SK-N-SH (cell line): ENCODE measurements around the gene SLC25A17. TPM values are rescaled to one million over a fixed set of nuclear protein-coding genes. Genes with fewer than 3 reads are reported as not detected.

ENCODE experiments used
- CTCF ChIA-PET: fragments of 300-600, 350-600 bp; formaldehyde crosslinking; extraction: SDS; loops from one replicate; lab custom pipeline; 2021; lab: Yijun Ruan, JAX
- POLR2A ChIA-PET: fragments of 350-600 bp; sonication (Branson Sonifier 250); formaldehyde crosslinking; extraction: SDS; loops from one replicate; lab custom pipeline; 2020; ENCODE audit warnings: antibody characterized with exemption, inconsistent platforms; lab: Yijun Ruan, JAX
- DNase-seq: peaks from one replicate; pipeline ENCODE4 v3.0.0; 2012
- H2AFZ ChIP-seq: fragments of 200-600 bp; sonication (generic); 2 replicates; pipeline ENCODE4 v1.8.1; 2016; ENCODE audit warnings: antibody characterized with exemption, mild to moderate bottlenecking, low read depth
- H3F3A ChIP-seq: fragments of 200-600 bp; sonication (generic); replicated peaks from 2 replicates; pipeline ENCODE3; 2016; ENCODE audit warnings: antibody characterized with exemption, mild to moderate bottlenecking; ENCODE audit not compliant: insufficient read depth
- H3K27ac ChIP-seq, 2 experiments: fragments of 200-500 bp in 1 of 2; fragments of 200-600 bp in 1 of 2; sonication (Bioruptor generic) in 1 of 2; sonication (generic), shearing (Covaris generic) in 1 of 2; 2 replicates each; pipeline versions ENCODE4 v1.5.1 to v1.6.1; 2014 to 2016; ENCODE audit warnings: low read depth in 2 of 2, inconsistent platforms in 1 of 2, low read length in 1 of 2, mild to moderate bottlenecking in 1 of 2, mixed read lengths in 1 of 2
- H3K27me3 ChIP-seq: fragments of 200-600 bp; sonication (generic), shearing (Covaris generic); 2 replicates; pipeline ENCODE4 v1.6.1; 2016; ENCODE audit warnings: mixed run types; ENCODE audit not compliant: insufficient read depth
- H3K36me3 ChIP-seq, 2 experiments: fragments of 200-500 bp in 1 of 2; fragments of 200-600 bp in 1 of 2; sonication (Bioruptor generic) in 1 of 2; sonication (generic) in 1 of 2; replicated peaks in 1 of 2; 2 replicates each; pipeline versions ENCODE3 to v1.5.1; 2014 to 2016; ENCODE audit warnings: low read length in 1 of 2, mild to moderate bottlenecking in 1 of 2; ENCODE audit not compliant: insufficient read depth in 2 of 2, control insufficient read depth in 1 of 2
- H3K4me1 ChIP-seq, 2 experiments: fragments of 200-500 bp in 1 of 2; fragments of 200-600 bp in 1 of 2; sonication (Bioruptor generic) in 1 of 2; sonication (generic), shearing (Covaris generic) in 1 of 2; 2 replicates each; pipeline versions ENCODE4 v1.5.1 to v1.6.1; 2014 to 2016; ENCODE audit warnings: low read depth in 1 of 2, low read length in 1 of 2, mixed run types in 1 of 2; ENCODE audit not compliant: insufficient read depth in 2 of 2, control insufficient read depth in 1 of 2
- H3K4me2 ChIP-seq: fragments of 200-600 bp; sonication (generic), shearing (Covaris generic); 2 replicates; pipeline ENCODE4 v1.6.1; 2017; ENCODE audit warnings: mixed run types
- H3K4me3 ChIP-seq, 2 experiments: fragments of 200-500 bp in 1 of 2; fragments of 200-600 bp in 1 of 2; sonication (Bioruptor generic) in 1 of 2; sonication (generic), shearing (Covaris generic) in 1 of 2; 2 replicates each; pipeline versions ENCODE4 v1.5.1 to v1.8.1; 2014 to 2016; ENCODE audit warnings: low read depth in 2 of 2, inconsistent platforms in 1 of 2, low read length in 1 of 2, mild to moderate bottlenecking in 1 of 2, mixed read lengths in 1 of 2, moderate library complexity in 1 of 2
- H3K79me2 ChIP-seq: fragments of 200-600 bp; sonication (generic); 2 replicates; pipeline ENCODE4 v1.8.1; 2017; ENCODE audit warnings: mild to moderate bottlenecking; ENCODE audit not compliant: insufficient read depth
- H3K9ac ChIP-seq: fragments of 200-600 bp; sonication (generic); 2 replicates; pipeline ENCODE4 v1.6.1; 2017; ENCODE audit warnings: mixed run types
- H3K9me2 ChIP-seq: fragments of 200-600 bp; sonication (generic); 2 replicates; pipeline ENCODE4 v1.6.1; 2017; ENCODE audit warnings: mixed run types
- H3K9me3 ChIP-seq: fragments of 200-600 bp; sonication (generic); 2 replicates; pipeline ENCODE4 v1.6.1; 2017; ENCODE audit warnings: mixed run types, mild to moderate bottlenecking, moderate library complexity
- H4K20me1 ChIP-seq: fragments of 200-600 bp; sonication (generic); 2 replicates; pipeline ENCODE4 v1.6.1; 2017; ENCODE audit warnings: mild to moderate bottlenecking, mixed run types; ENCODE audit not compliant: insufficient read depth
- CHD2 ChIP-seq: fragments of 150-350 bp; IDR thresholded peaks from 2 replicates; pipeline ENCODE4 v1.6.1; 2018; ENCODE audit warnings: low read length; ENCODE audit not compliant: partially characterized antibody
- ELF1 ChIP-seq: IDR thresholded peaks from 2 replicates; pipeline ENCODE4 v1.4.0; 2012
- EZH2phosphoT487 ChIP-seq: fragments of 200-600 bp; sonication (generic); IDR thresholded peaks from 2 replicates; pipeline ENCODE4 v1.6.1; 2017; ENCODE audit warnings: low read depth, mixed run types, mild to moderate bottlenecking, antibody characterized with exemption, moderate library complexity, borderline replicate concordance
- FOSL2 ChIP-seq: IDR thresholded peaks from 2 replicates; pipeline ENCODE4 v1.4.0; 2012; ENCODE audit warnings: low read depth, mild to moderate bottlenecking, moderate library complexity, borderline replicate concordance
- FOXJ3 ChIP-seq: sonication (generic); formaldehyde crosslinking; IDR thresholded peaks from 2 replicates; pipeline ENCODE4 v1.5.1; 2020; ENCODE audit warnings: mild to moderate bottlenecking, missing genetic modification reagents
- FOXM1 ChIP-seq: IDR thresholded peaks from 2 replicates; pipeline ENCODE4 v1.4.0; 2012; ENCODE audit warnings: low read depth, mild to moderate bottlenecking
- GATA2 ChIP-seq: sonication (generic); formaldehyde crosslinking; IDR thresholded peaks from 2 replicates; pipeline ENCODE4 v1.5.0; 2020; ENCODE audit warnings: mild to moderate bottlenecking, missing genetic modification reagents
- MEF2A ChIP-seq: IDR thresholded peaks from 2 replicates; pipeline ENCODE4 v1.4.0; 2012; ENCODE audit warnings: low read depth, borderline replicate concordance
- PBX3 ChIP-seq: IDR thresholded peaks from 2 replicates; pipeline ENCODE4; 2012
- RXRA ChIP-seq: IDR thresholded peaks from 2 replicates; pipeline ENCODE4 v1.4.0; 2012; ENCODE audit warnings: low read depth, mild to moderate bottlenecking, borderline replicate concordance
- SIN3A ChIP-seq: IDR thresholded peaks from 2 replicates; pipeline ENCODE4 v1.6.1; 2012; ENCODE audit warnings: low read depth, mild to moderate bottlenecking, low read length, moderate library complexity, borderline replicate concordance
- TCF12 ChIP-seq: IDR thresholded peaks from 2 replicates; pipeline ENCODE4 v1.4.0; 2012
- USF2 ChIP-seq: fragments of 150-350 bp; IDR thresholded peaks from 2 replicates; pipeline ENCODE4 v1.6.1; 2017; ENCODE audit warnings: antibody characterized with exemption, low read length, low read depth, borderline replicate concordance
- YY1 ChIP-seq: IDR thresholded peaks from 2 replicates; pipeline ENCODE4 v1.4.0; 2012; ENCODE audit warnings: low read depth, mild to moderate bottlenecking
- WGBS: methylation state at CpG from one replicate; pipeline ENCODE4 v1.1.6; 2017; ENCODE audit warnings: low lambda C conversion rate; 5-methylcytosine and 5-hydroxymethylcytosine counted together
- polyA plus RNA-seq, 3 experiments: library from polyadenylated mRNA; depleted of rRNA; stranded (reverse); fragments of >200 nt; gene quantifications; 2 replicates each; pipeline ENCODE4 v1.2.3, GENCODE V29; 2012
- TF ChIP-seq, protein P1 (sequence below): IDR thresholded peaks from 2 replicates; pipeline ENCODE4 v1.4.0; 2012; ENCODE audit warnings: low read depth
- TF ChIP-seq, protein P2 (sequence below): IDR thresholded peaks from 2 replicates; pipeline ENCODE4 v1.4.0; 2012; ENCODE audit warnings: low read depth, borderline replicate concordance

Gene SLC25A17
- polyA plus RNA-seq, 1 of the 3 experiments (the other 2 are of a cell fraction), result 11.1 TPM

DNA sequence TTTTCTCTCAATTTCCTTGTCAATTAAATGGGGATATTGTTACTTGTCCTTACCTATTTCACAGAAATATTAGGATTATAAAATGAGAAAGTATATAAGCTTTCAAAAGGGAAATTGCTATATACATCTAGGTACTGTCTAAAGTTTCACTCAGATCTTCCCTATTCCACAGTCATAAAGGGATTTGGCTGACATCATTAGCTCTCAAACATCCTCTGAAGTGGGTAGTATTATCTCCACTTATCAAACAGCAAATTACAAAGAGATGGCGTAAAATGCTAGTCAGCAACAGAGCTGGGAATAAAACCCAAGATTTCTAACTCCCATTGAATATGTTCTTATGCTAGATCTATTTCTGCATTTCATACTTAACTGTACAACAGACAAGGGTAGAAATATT, 50.9 kb downstream of the SLC25A17 start:
- H3K9me3 ChIP-seq, result no peaks in the 10 kb centered on the region
- no peaks in the 10 kb centered on the region for H3K4me1 ChIP-seq
- no peak overlapping the region for H2AFZ ChIP-seq
- no peaks in the 10 kb centered on the region for H3K9me2 ChIP-seq
- no peaks in the 10 kb centered on the region for H3F3A ChIP-seq
- no peak overlapping the region for H3K9ac ChIP-seq
- DNase-seq, result no peak
- no peaks in the 10 kb centered on the region for H3K79me2 ChIP-seq
- H4K20me1 ChIP-seq, result no peaks in the 10 kb centered on the region
- 80% methylated on average over 1 of the region's 1 CpG for WGBS
- no peak overlapping the region for H3K4me3 ChIP-seq
- ChIA-PET CTCF (interaction anchor here (0.6 to 3.0 kb wide), 2 partner anchors 85 to 324 kb away, joined by 4 to 12 read pairs; partner anchors contain the start of gene EP300), POLR2A (no interaction called here)
- TF ChIP-seq FOSL2, result no peak
- no peak for TF ChIP-seq USF2
- TF ChIP-seq FOXM1, result no peak
- TF ChIP-seq RXRA, result no peak
- TF ChIP-seq GATA2 (CRISPR knock-in tag), result no peak
- TF ChIP-seq CHD2, result no peak
- TF ChIP-seq FOXJ3 (CRISPR knock-in tag), result no peak
- TF ChIP-seq ELF1, result no peak
- TF ChIP-seq YY1, result no peak
- TF ChIP-seq, protein P1, sequence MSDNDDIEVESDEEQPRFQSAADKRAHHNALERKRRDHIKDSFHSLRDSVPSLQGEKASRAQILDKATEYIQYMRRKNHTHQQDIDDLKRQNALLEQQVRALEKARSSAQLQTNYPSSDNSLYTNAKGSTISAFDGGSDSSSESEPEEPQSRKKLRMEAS, result no peak
- peaks cover 0 to 5% of the 10 kb centered on the region in 2 experiments for H3K36me3 ChIP-seq
- H3K27me3 ChIP-seq, result no peaks in the 10 kb centered on the region
- H3K27ac ChIP-seq, result no peak overlapping the region
- H3K4me2 ChIP-seq, result no peak overlapping the region

- ChIA-PET CTCF (interaction anchor here (3.0 kb wide), 1 partner anchor 84 kb away, joined by 12 read pairs; no protein-coding TSS in a partner anchor), POLR2A (no interaction called here)
- H3K79me2 ChIP-seq, result no peaks in the 10 kb centered on the region
- peaks cover 0 to 5% of the 10 kb centered on the region in 2 experiments for H3K36me3 ChIP-seq
- H3K4me2 ChIP-seq, result no peak overlapping the region
- no peaks in the 10 kb centered on the region for H3K27me3 ChIP-seq
- TF ChIP-seq TCF12, result no peak
- no peak for TF ChIP-seq EZH2phosphoT487
- TF ChIP-seq RXRA, result no peak
- TF ChIP-seq FOXJ3 (CRISPR knock-in tag), result no peak
- no peak for TF ChIP-seq PBX3
- TF ChIP-seq, protein P2, sequence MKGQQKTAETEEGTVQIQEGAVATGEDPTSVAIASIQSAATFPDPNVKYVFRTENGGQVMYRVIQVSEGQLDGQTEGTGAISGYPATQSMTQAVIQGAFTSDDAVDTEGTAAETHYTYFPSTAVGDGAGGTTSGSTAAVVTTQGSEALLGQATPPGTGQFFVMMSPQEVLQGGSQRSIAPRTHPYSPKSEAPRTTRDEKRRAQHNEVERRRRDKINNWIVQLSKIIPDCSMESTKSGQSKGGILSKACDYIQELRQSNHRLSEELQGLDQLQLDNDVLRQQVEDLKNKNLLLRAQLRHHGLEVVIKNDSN, result no peak
- TF ChIP-seq FOSL2, result no peak
- no peak for TF ChIP-seq SIN3A
- TF ChIP-seq GATA2 (CRISPR knock-in tag), result no peak
- no peak for TF ChIP-seq MEF2A
- TF ChIP-seq ELF1, result no peak
- H2AFZ ChIP-seq, result no peak overlapping the region
- H3K9ac ChIP-seq, result no peak overlapping the region
- DNase-seq, result no peak
- no peaks in the 10 kb centered on the region for H4K20me1 ChIP-seq
- no peaks in the 10 kb centered on the region for H3F3A ChIP-seq
- no peaks in the 10 kb centered on the region for H3K9me3 ChIP-seq
- no peak overlapping the region for H3K27ac ChIP-seq
- H3K4me3 ChIP-seq, result no peak overlapping the region
- H3K9me2 ChIP-seq, result no peaks in the 10 kb centered on the region
- WGBS, result no CpG with 5 or more reads among the region's 2 CpGs
- H3K4me1 ChIP-seq, result no peaks in the 10 kb centered on the region
Observed at GRCh38 chr22:40766956-40767355, 52.2 kb downstream of the SLC25A17 start.
